ENCODE measurements around the gene AIRE.
"Not testable (repeated sequence)": the region's sequence is repeated elsewhere in the genome, so short reads cannot be mapped to it uniquely, and the experiment has no call there.

AIRE gene

GRCh38 chr21:44285138-44285992, at the start of gene AIRE:
Gene AIRE, plus strand, starts transcription at chr21:44285876. Its CDS starts 131 bp downstream, at chr21:44286007.
- H3K4me3 ChIP-seq (ENCODE audit: control insufficient read depth, low read depth, low read length), result no peak within 1 kb of the TSS
- no peak for DNase-seq (ENCODE audit: low read depth)
- TF ChIP-seq CTCF (IDR thresholded peaks at IDR 0.05; ENCODE audit: control insufficient read depth, insufficient read depth, low read depth, low read length, missing control alignments), result no peak

GRCh38 chr21:44240353-44240752, 45.3 kb upstream of the AIRE start:
- H3K4me3 ChIP-seq (ENCODE audit: control insufficient read depth, low read depth, low read length); DNase-seq (ENCODE audit: low read depth): not testable (repeated sequence)

GRCh38 chr21:44240842-44241241, 44.8 kb upstream of the AIRE start, which contains the start of gene ICOSLG:
Gene ICOSLG, minus strand, starts transcription at chr21:44240943. Its CDS starts 126 bp downstream, at chr21:44240817.
- H3K4me3 ChIP-seq (ENCODE audit: control insufficient read depth, low read depth, low read length); DNase-seq (ENCODE audit: low read depth): not testable (repeated sequence)

- DNase-seq (ENCODE audit: low read depth); H3K4me3 ChIP-seq (ENCODE audit: control insufficient read depth, low read depth, low read length): not testable (repeated sequence)
These were observed 44.4 kb upstream of the AIRE start for GRCh38 chr21:44241281-44241680.

GRCh38 chr21:44243980-44244379, 41.7 kb upstream of the AIRE start:
- not testable (repeated sequence) for H3K4me3 ChIP-seq (ENCODE audit: control insufficient read depth, low read depth, low read length); DNase-seq (ENCODE audit: low read depth)

- H3K4me3 ChIP-seq (ENCODE audit: control insufficient read depth, low read depth, low read length); DNase-seq (ENCODE audit: low read depth): not testable (repeated sequence)
These were observed 37.8 kb upstream of the AIRE start for GRCh38 chr21:44247904-44248303.

GRCh38 chr21:44249204-44250037, 36.3 kb upstream of the AIRE start:
- not testable (repeated sequence) for DNase-seq (ENCODE audit: low read depth); H3K4me3 ChIP-seq (ENCODE audit: control insufficient read depth, low read depth, low read length)

GRCh38 chr21:44253832-44254710, 31.6 kb upstream of the AIRE start:
- H3K4me3 ChIP-seq (ENCODE audit: control insufficient read depth, low read depth, low read length), result no peak overlapping the region
- DNase-seq (ENCODE audit: low read depth), result no peak
- TF ChIP-seq CTCF (IDR thresholded peaks at IDR 0.05; ENCODE audit: control insufficient read depth, insufficient read depth, low read depth, low read length, missing control alignments), result no peak

GRCh38 chr21:44255511-44255981, 30.1 kb upstream of the AIRE start:
- no peak for TF ChIP-seq CTCF (IDR thresholded peaks at IDR 0.05; ENCODE audit: control insufficient read depth, insufficient read depth, low read depth, low read length, missing control alignments)
- no peak for DNase-seq (ENCODE audit: low read depth)

More at GRCh38 chr21:44255511-44255981, 30.1 kb upstream of the AIRE start:
- no peak overlapping the region for H3K4me3 ChIP-seq (ENCODE audit: control insufficient read depth, low read depth, low read length)

All from AG09309 (cell line).